SH-SY5Y (cell line): ENCODE results near the gene ADAMTS10.

Experiments
- GATA2 ChIP-seq: IDR thresholded peaks from 2 replicates; pipeline ENCODE4 v1.6.1; 2011; ENCODE audit warnings: mild to moderate bottlenecking, low read depth, low read length
- GATA3 ChIP-seq: IDR thresholded peaks from 2 replicates; pipeline ENCODE4 v1.6.1; 2011; ENCODE audit warnings: low read depth, mild to moderate bottlenecking, low read length, moderate library complexity

DNA sequence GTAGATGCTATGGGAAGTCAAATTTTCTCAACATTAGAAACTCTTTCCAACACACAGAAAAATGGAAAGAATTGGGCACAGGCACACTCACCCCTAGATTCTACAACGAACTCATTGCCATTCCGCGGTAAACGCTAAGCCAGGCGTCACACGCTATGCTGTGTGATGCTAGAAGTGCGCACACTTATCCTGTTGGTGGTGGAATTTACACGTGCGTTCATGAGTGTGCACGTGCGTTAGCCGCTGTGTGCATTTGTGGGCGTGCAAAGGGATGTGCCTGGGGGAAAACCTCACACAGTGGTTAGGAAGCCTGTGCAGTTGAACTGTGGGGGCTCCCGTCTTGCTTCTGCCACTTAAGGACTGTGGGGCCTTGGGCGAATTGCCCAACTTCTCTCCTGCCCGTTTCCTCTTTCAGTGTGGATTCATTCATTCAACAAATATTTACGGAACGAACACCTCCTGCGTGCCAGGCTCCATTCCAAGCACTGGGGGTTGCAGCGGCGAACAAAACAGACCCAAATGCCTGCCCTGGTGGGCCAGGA is 27.6 kb upstream of the ADAMTS10 start:
- TF ChIP-seq GATA3 (no peak), GATA2 (no peak)
